ENCODE measurements around the gene VIPR2.

Gene VIPR2

DNA sequence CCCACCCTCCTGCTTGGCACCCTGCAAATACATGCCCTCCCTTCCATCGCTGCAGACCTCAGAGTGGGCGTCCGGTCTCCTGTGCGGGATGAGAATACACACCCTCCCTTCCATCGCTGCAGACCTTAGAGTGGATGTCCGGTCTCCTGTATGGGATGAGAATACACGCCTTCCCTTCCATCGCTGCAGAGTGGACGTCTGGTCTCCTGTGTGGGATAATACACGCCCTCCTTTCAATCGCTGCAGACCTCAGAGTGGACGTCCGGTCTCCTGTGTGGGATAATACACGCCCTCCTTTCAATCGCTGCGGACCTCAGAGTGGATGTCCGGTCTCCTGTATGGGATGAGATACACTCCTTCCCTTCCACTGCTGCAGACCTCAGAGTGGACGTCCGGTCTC, 128.1 kb downstream of the VIPR2 start:
- no peak overlapping the region for H3K4me3 ChIP-seq (ENCODE audit: low read length)
- TF ChIP-seq, protein P1, sequence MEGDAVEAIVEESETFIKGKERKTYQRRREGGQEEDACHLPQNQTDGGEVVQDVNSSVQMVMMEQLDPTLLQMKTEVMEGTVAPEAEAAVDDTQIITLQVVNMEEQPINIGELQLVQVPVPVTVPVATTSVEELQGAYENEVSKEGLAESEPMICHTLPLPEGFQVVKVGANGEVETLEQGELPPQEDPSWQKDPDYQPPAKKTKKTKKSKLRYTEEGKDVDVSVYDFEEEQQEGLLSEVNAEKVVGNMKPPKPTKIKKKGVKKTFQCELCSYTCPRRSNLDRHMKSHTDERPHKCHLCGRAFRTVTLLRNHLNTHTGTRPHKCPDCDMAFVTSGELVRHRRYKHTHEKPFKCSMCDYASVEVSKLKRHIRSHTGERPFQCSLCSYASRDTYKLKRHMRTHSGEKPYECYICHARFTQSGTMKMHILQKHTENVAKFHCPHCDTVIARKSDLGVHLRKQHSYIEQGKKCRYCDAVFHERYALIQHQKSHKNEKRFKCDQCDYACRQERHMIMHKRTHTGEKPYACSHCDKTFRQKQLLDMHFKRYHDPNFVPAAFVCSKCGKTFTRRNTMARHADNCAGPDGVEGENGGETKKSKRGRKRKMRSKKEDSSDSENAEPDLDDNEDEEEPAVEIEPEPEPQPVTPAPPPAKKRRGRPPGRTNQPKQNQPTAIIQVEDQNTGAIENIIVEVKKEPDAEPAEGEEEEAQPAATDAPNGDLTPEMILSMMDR (conservative IDR thresholded peaks at IDR 0.05; ENCODE audit: low read length): no peak
- DNase-seq (ENCODE audit: low read depth): no peak

DNA sequence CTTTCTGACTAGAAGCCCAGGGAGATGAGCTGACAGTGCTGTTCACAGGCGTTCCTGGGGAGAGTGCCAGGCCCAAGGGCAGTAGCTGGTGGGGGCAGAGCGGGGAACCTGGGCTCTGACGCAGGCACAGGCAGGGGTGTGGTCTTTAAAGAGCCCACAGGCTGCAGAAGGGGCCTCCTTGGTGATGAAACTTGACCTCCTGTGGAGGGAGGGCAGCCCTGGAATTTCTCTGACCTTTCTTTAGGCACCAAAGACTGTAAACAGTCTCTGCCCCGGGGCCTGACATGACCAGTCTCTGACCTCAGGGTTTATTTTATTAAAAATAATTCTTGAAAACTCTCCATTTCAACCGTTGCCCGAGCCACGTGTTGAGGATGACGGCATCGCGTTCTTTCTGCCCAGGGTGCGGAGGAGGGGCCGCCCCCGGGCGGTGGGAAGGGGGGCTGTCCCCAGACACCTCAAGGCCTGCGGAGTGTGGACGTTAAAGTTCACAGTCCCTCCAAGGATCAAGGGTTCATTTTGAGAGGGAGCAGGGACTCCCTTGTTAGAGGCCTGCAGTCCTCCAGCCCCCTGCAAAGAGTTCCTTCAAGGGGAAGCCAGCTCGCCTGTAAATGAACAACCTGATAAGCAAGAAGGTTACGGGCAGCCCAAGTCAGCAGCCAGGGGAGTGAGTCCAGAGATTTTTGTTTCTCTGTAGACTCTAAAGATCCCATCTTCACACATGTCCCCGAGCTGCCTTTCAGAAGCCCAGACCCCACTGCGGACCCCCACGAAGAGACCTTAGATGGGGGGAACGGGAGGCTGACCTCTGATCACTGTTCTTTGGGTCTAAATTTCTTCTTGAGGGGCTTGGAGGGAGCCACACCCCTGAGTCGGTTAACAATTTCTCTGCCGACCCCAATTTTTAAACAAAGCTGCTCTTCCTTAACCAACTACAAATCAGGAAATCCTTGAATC, 128.9 kb downstream of the VIPR2 start:
- H3K4me3 ChIP-seq (ENCODE audit: low read length): no peak overlapping the region
- TF ChIP-seq, protein P1 (conservative IDR thresholded peaks at IDR 0.05; ENCODE audit: low read length): no peak
- no peak for DNase-seq (ENCODE audit: low read depth)

DNA sequence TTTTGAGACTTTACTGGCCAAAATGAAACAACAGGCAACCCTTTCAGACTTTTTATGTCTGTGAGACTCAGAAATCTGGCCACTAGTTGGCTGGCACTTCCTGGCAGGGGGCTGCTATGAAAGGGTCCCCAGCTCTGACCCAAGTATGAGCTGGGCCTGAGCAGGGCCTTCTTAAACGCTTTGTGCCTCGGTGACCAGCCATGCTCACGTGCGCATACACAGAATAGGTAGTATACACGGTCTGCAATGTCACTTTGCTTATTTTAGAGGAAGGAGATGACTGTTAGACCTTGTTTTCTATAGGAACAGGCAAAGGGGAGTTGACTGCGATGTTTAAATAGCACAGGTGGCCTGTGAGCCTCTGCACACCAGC, 129.6 kb downstream of the VIPR2 start:
- TF ChIP-seq, protein P1 (conservative IDR thresholded peaks at IDR 0.05; ENCODE audit: low read length): no peak
- no peak overlapping the region for H3K4me3 ChIP-seq (ENCODE audit: low read length)
- no peak for DNase-seq (ENCODE audit: low read depth)

DNA sequence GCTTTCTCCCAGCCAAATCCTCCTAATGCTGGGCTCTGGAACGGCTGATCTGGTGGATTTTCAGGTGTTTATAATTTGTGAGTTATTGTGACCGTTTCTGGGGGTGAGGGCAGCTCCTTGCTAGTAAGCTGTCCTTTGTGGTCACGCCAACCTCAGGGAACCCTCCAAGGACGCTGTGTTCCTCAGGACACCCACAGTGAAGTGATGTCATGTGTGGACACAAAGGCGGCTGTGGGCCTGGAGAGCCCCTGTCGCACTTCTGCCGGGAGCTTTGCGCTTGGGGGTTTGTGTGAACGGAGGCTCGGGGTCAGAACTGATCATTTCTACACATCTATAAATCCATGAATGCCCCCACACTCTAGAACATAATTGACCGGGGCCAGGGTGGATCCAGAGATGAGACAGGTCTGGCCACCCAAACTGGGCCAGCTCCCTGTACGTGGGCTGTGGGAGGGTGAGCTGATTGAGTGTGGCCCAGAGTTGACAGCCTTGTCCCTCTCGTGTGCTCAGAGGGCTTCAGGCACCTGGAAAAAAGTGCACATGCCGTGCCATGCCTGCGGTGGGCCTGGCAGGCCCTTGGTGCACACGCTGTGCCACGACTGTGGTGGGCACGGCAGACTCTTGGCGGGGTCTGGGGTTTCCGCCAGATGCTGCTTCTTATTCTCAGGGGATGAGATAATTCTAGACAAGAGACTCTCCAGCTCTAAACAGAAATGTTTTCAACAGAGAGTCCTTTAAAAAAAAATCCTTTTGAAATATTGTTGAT, 130.2 kb downstream of the VIPR2 start:
- no peak for DNase-seq (ENCODE audit: low read depth)
- no peak overlapping the region for H3K4me3 ChIP-seq (ENCODE audit: low read length)
- TF ChIP-seq, protein P1 (conservative IDR thresholded peaks at IDR 0.05; ENCODE audit: low read length): no peak

DNA sequence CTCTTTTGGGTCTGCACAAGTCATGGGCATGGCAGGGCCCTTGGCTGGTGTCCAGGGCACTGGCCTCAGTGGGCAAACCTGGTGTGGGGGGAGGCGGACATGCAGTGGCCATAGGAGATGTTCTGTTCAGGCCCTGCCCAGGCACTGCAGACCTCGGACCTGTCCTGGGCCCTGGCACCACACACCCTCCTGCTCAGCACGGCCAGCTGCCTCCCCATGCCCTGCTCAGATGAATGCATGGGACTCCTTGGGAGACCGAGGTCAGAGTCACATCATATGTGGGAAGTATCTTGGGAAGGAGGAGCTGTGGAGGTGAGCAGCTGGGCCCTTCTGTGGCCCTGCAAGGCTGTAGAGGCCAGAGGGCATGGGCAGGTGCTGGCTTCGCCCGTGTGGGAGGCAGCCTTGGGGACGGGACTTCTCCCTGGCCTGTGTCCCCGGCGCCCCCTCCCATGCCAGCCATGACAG, 130.8 kb downstream of the VIPR2 start:
- no peak for DNase-seq (ENCODE audit: low read depth)
- no peak overlapping the region for H3K4me3 ChIP-seq (ENCODE audit: low read length)
- TF ChIP-seq, protein P1 (conservative IDR thresholded peaks at IDR 0.05; ENCODE audit: low read length): no peak

DNA sequence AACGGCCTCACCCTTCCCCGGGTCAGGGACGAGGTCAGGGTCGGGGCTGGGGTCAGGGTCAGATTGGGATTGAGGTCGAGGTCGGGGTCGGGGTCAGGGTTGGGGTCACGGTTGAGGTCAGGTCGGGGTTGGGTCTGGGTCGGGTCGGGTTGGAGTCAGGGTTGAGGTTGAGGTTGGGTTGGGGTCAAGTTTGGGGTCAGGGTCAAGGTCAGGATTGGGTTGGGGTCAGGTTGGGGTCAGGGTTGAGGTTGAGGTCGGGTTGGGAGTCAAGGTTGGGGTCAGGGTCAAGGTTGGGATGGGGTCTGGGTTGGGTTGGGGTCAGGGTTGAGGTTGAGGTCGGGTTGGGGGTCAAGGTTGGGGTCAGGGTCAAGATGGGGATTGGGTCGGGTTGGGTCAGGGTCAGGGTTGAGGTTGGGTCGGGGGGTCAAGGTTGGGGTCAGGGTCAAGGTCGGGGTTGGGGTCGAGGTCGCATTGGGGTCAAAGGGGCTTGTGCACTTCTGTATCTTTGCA, 131.4 kb downstream of the VIPR2 start:
- TF ChIP-seq, protein P1 (conservative IDR thresholded peaks at IDR 0.05; ENCODE audit: low read length): no peak
- H3K4me3 ChIP-seq (ENCODE audit: low read length): no peak overlapping the region
- no peak for DNase-seq (ENCODE audit: low read depth)

Measured in AG10803 (cell line).